Fibroblast of lung (primary cell): ENCODE data around the gene EFHD1. TPM values are rescaled to one million over a fixed set of nuclear protein-coding genes. Genes with fewer than 3 reads are reported as not detected.

Experiments
- DNase-seq, 2 donors: peaks; one replicate each; pipeline versions ENCODE4 v3.0.0 to v3.0.0-alpha.2; 2010; ENCODE audit warnings: low read depth in 2 of 2
- H2AFZ ChIP-seq: 2 replicates; pipeline ENCODE4 v1.5.1; 2012; ENCODE audit warnings: low read length, control low read depth, inconsistent platforms
- H3K27ac ChIP-seq: 2 replicates; pipeline ENCODE4 v1.5.1; 2011; ENCODE audit warnings: low read length, control low read depth; ENCODE audit not compliant: insufficient read depth
- H3K27me3 ChIP-seq: 2 replicates; pipeline ENCODE4 v1.5.1; 2011; ENCODE audit warnings: mild to moderate bottlenecking, low read length; ENCODE audit not compliant: control insufficient read depth, insufficient read depth
- H3K36me3 ChIP-seq: 2 replicates; pipeline ENCODE4 v1.5.1; 2011; ENCODE audit warnings: low read length; ENCODE audit not compliant: control insufficient read depth, insufficient read depth
- H3K4me1 ChIP-seq: 2 replicates; pipeline ENCODE4 v1.5.1; 2011; ENCODE audit warnings: low read length; ENCODE audit not compliant: control insufficient read depth, insufficient read depth; ENCODE audit errors: extremely low read depth
- H3K4me2 ChIP-seq: 2 replicates; pipeline ENCODE4 v1.5.1; 2011; ENCODE audit warnings: low read length, control low read depth; ENCODE audit not compliant: insufficient read depth; ENCODE audit errors: extremely low read depth
- H3K4me3 ChIP-seq, 4 experiments: fragments of 200-600 bp in 1 of 4; sonication (generic) in 1 of 4; replicated peaks in 1 of 4; 2 replicates each; pipeline ENCODE4 v1.5.1; 2011 to 2016; ENCODE audit warnings: low read length in 4 of 4, low read depth in 3 of 4, mild to moderate bottlenecking in 3 of 4, control low read depth in 2 of 4, inconsistent platforms in 1 of 4, mixed read lengths in 1 of 4; ENCODE audit not compliant: insufficient read depth in 1 of 4; ENCODE audit errors: control extremely low read depth in 1 of 4
- H3K79me2 ChIP-seq: 2 replicates; pipeline ENCODE4 v1.5.1; 2012; ENCODE audit warnings: mild to moderate bottlenecking, low read length, inconsistent platforms; ENCODE audit not compliant: control insufficient read depth, insufficient read depth
- H3K9ac ChIP-seq: 2 replicates; pipeline ENCODE4 v1.5.1; 2011; ENCODE audit warnings: mild to moderate bottlenecking, low read length, control low read depth; ENCODE audit not compliant: insufficient read depth
- H3K9me3 ChIP-seq: 2 replicates; pipeline ENCODE4 v1.5.1; 2012; ENCODE audit warnings: low read depth, low read length; ENCODE audit not compliant: control insufficient read depth, insufficient read depth
- H4K20me1 ChIP-seq: 2 replicates; pipeline ENCODE4 v1.5.1; 2011; ENCODE audit warnings: low read length; ENCODE audit not compliant: control insufficient read depth, insufficient read depth; ENCODE audit errors: extremely low read depth
- EZH2 ChIP-seq: IDR thresholded peaks from 2 replicates; pipeline ENCODE4 v1.5.1; 2012; ENCODE audit warnings: low read length, control low read depth, mild to moderate bottlenecking; ENCODE audit errors: missing control alignments
- polyA plus RNA-seq, 2 donors: library from polyadenylated mRNA; depleted of rRNA in 1 of 2; stranded (reverse) in 1 of 2; unstranded in 1 of 2; fragments of >200 nt; gene quantifications; 2 replicates each; pipeline ENCODE4 v1.2.1, GENCODE V29; 2011 to 2012; ENCODE audit warnings: missing spikeins in 1 of 2
- total RNA-seq: library from RNA; depleted of rRNA; stranded (reverse); fragments of >200 nt; gene quantifications from 2 replicates; pipeline ENCODE4 v1.2.1, GENCODE V29; 2014
- TF ChIP-seq, protein P1 (sequence below), 2 donors: IDR thresholded peaks in 1 of 2; conservative IDR thresholded peaks in 1 of 2; 1 replicate in 1 of 2; 2 replicates in 1 of 2; pipeline ENCODE4 v1.5.1; 2011 to 2012; ENCODE audit warnings: low read length in 2 of 2, control low read depth in 1 of 2, inconsistent platforms in 1 of 2, low read depth in 1 of 2, mild to moderate bottlenecking in 1 of 2

The EFHD1 gene
- total and polyA plus RNA-seq, 2 donors (not counting 1 experiment from before 2014, with no cell fraction given) = 0.83 TPM; not detected in 1

DNA sequence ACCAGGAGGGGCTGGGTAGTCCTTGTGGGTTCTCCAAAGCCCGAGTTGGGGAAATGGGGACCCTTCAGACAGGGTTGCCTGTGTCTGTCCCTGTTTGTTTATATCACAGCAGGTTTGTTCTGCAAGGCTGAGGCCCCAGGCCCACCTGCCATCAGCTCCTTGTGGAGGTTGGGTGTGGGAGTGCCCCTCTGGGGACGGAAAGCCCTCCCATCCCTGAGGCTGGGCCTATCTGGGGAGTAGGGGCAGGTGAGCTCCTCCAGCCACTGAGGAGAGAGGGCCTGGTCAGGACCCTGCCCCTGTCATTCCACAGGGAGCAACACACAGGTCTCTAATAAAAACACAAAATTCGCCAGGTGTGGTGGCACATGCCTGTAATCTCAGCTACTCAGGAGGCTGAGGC lies 23.3 kb upstream of the EFHD1 start:
- H3K9ac ChIP-seq = no peak overlapping the region
- H3K27ac ChIP-seq = no peak overlapping the region
- no peak for DNase-seq
- no peaks in the 10 kb centered on the region for H3K9me3 ChIP-seq
- H3K4me3 ChIP-seq = no peak overlapping the region
- no peak overlapping the region for H3K4me2 ChIP-seq
- no peaks in the 10 kb centered on the region for H3K36me3 ChIP-seq
- H3K79me2 ChIP-seq = no peaks in the 10 kb centered on the region
- no peak overlapping the region for H2AFZ ChIP-seq
- no peaks in the 10 kb centered on the region for H3K4me1 ChIP-seq
- TF ChIP-seq, protein P1, sequence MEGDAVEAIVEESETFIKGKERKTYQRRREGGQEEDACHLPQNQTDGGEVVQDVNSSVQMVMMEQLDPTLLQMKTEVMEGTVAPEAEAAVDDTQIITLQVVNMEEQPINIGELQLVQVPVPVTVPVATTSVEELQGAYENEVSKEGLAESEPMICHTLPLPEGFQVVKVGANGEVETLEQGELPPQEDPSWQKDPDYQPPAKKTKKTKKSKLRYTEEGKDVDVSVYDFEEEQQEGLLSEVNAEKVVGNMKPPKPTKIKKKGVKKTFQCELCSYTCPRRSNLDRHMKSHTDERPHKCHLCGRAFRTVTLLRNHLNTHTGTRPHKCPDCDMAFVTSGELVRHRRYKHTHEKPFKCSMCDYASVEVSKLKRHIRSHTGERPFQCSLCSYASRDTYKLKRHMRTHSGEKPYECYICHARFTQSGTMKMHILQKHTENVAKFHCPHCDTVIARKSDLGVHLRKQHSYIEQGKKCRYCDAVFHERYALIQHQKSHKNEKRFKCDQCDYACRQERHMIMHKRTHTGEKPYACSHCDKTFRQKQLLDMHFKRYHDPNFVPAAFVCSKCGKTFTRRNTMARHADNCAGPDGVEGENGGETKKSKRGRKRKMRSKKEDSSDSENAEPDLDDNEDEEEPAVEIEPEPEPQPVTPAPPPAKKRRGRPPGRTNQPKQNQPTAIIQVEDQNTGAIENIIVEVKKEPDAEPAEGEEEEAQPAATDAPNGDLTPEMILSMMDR (conservative IDR thresholded peaks at IDR 0.05 in 1 of 2, IDR thresholded peaks at IDR 0.05 in 1 of 2; ENCODE audit: low read depth in 1 of 2, low read length in 2 of 2) = no peak
- TF ChIP-seq EZH2 = no peak
- H4K20me1 ChIP-seq = no peaks in the 10 kb centered on the region
- no peaks in the 10 kb centered on the region for H3K27me3 ChIP-seq

DNA sequence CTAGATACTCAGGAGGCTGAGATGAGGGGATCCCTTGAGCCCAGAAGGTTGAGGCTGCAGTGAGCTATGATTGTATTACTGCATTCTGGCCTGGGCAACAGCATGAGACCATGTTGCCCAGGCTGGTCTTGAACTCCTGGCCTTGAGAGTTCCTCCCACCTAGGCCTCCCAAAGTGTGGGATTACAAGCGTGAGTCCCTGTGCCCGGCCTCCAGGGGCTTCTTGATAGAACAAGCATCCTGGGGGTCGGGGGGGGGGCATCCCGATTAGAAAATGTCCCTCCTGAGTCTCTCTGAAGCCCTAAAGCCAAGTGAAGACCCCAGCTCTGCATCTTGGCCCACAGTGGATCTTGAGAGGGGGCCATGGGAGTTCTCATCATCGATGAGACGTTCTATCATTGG lies 22.3 kb upstream of the EFHD1 start:
- Histone ChIP-seq H3K36me3 (no peaks in the 10 kb centered on the region), H3K4me2 (no peak overlapping the region), H3K27me3 (no peaks in the 10 kb centered on the region), H3K27ac (no peak overlapping the region), H2AFZ (no peak overlapping the region), H3K9me3 (no peaks in the 10 kb centered on the region), H4K20me1 (no peaks in the 10 kb centered on the region), H3K9ac (no peak overlapping the region), H3K4me1 (no peaks in the 10 kb centered on the region), H3K4me3 (no peak overlapping the region), H3K79me2 (no peaks in the 10 kb centered on the region)
- no peak for TF ChIP-seq EZH2
- TF ChIP-seq, protein P1 (conservative IDR thresholded peaks at IDR 0.05 in 1 of 2, IDR thresholded peaks at IDR 0.05 in 1 of 2; ENCODE audit: low read depth in 1 of 2, low read length in 2 of 2) = no peak
- no peak for DNase-seq

GRCh38 chr2:232611559-232612218 lies 21.7 kb upstream of the EFHD1 start:
- Histone ChIP-seq H3K4me1 (no peaks in the 10 kb centered on the region), H3K79me2 (no peaks in the 10 kb centered on the region), H3K9ac (no peak overlapping the region), H2AFZ (no peak overlapping the region), H4K20me1 (no peaks in the 10 kb centered on the region), H3K27ac (no peak overlapping the region), H3K27me3 (no peaks in the 10 kb centered on the region), H3K36me3 (no peaks in the 10 kb centered on the region), H3K4me3 (no peak overlapping the region), H3K4me2 (no peak overlapping the region), H3K9me3 (no peaks in the 10 kb centered on the region)
- peak; percentile 63 to 74 for DNase-seq
- TF ChIP-seq, protein P1 (conservative IDR thresholded peaks at IDR 0.05 in 1 of 2, IDR thresholded peaks at IDR 0.05 in 1 of 2; ENCODE audit: low read depth in 1 of 2, low read length in 2 of 2) = peak; percentile 69 to 85
- no peak for TF ChIP-seq EZH2
